Neural cell (in vitro differentiated cells): ENCODE data around the gene TTC34. TPM values are rescaled to one million over a fixed set of nuclear protein-coding genes. Genes with fewer than 3 reads are reported as not detected.

Experiments
- H2AFZ ChIP-seq: fragments of 200-600, 300-800 bp; sonication (generic), shearing (Covaris generic); 2 replicates; pipeline ENCODE4 v1.6.0; 2014; ENCODE audit warnings: low read depth, mild to moderate bottlenecking, antibody characterized with exemption, low read length, moderate library complexity
- H3F3A ChIP-seq: fragments of 200-600 bp; shearing (Covaris generic); 2 replicates; pipeline ENCODE4 v1.6.1; 2016; ENCODE audit warnings: mild to moderate bottlenecking, moderate library complexity, mixed read lengths, antibody characterized with exemption, low read length; ENCODE audit not compliant: insufficient read depth, poor library complexity, severe bottlenecking
- H3K27ac ChIP-seq: fragments of 200-600, 300-800 bp; sonication (generic), shearing (Covaris generic); 2 replicates; pipeline ENCODE4 v1.5.1; 2014; ENCODE audit warnings: mild to moderate bottlenecking, low read length, moderate library complexity
- H3K27me3 ChIP-seq: fragments of 300-800, 200-600 bp; sonication (generic), shearing (Covaris generic); 2 replicates; pipeline ENCODE4 v1.6.0; 2014; ENCODE audit warnings: mild to moderate bottlenecking, low read depth, low read length, moderate library complexity; ENCODE audit not compliant: insufficient read depth
- H3K36me3 ChIP-seq: fragments of 300-800, 200-600 bp; sonication (generic), shearing (Covaris generic); 2 replicates; pipeline ENCODE4 v1.5.1; 2014; ENCODE audit warnings: mild to moderate bottlenecking, antibody characterized with exemption, low read length, moderate library complexity; ENCODE audit not compliant: insufficient read depth
- H3K4me2 ChIP-seq: fragments of 300-800, 200-600 bp; sonication (generic), shearing (Covaris generic); 2 replicates; pipeline ENCODE4 v1.6.0; 2014; ENCODE audit warnings: mild to moderate bottlenecking, low read length
- H3K4me3 ChIP-seq: fragments of 300-800, 200-600 bp; sonication (generic), shearing (Covaris generic); 2 replicates; pipeline ENCODE4 v1.5.1; 2014; ENCODE audit warnings: mild to moderate bottlenecking, low read length, moderate library complexity
- H3K79me2 ChIP-seq: fragments of 200-600 bp; shearing (Covaris generic); replicated peaks from 2 replicates; pipeline ENCODE4 v1.6.0; 2014; ENCODE audit warnings: mild to moderate bottlenecking, low read length, moderate library complexity; ENCODE audit not compliant: insufficient read depth
- H3K9ac ChIP-seq: fragments of 300-800, 200-600 bp; sonication (generic), shearing (Covaris generic); 2 replicates; pipeline ENCODE4 v1.6.1; 2016; ENCODE audit warnings: mild to moderate bottlenecking, low read length, mixed read lengths
- H3K9me2 ChIP-seq: fragments of 200-600 bp; shearing (Covaris generic); 2 replicates; pipeline ENCODE4 v1.6.1; 2016; ENCODE audit warnings: mild to moderate bottlenecking, low read length, mixed read lengths; ENCODE audit not compliant: insufficient read depth
- H3K9me3 ChIP-seq: fragments of 200-600, 300-800 bp; sonication (generic), shearing (Covaris generic); 2 replicates; pipeline ENCODE4 v1.6.1; 2016; ENCODE audit warnings: mild to moderate bottlenecking, mixed run types, low read length, moderate library complexity, mixed read lengths
- H4K20me1 ChIP-seq: fragments of 200-600 bp; shearing (Covaris generic); 2 replicates; pipeline ENCODE4 v1.6.1; 2016; ENCODE audit warnings: mild to moderate bottlenecking, mixed run types; ENCODE audit not compliant: insufficient read depth
- CTCF ChIP-seq: fragments of 450-650 bp; IDR thresholded peaks from 2 replicates; pipeline ENCODE4 v1.5.1; 2014; ENCODE audit warnings: antibody characterized with exemption, mild to moderate bottlenecking, moderate library complexity; ENCODE audit not compliant: poor library complexity, severe bottlenecking
- EP300 ChIP-seq: fragments of 450-650 bp; conservative IDR thresholded peaks from 2 replicates; pipeline ENCODE4 v1.6.1; 2014; ENCODE audit warnings: antibody characterized with exemption, mild to moderate bottlenecking, moderate library complexity; ENCODE audit not compliant: poor library complexity, severe bottlenecking
- EZH2 ChIP-seq: fragments of 200-600, 300-800 bp; shearing (Covaris generic), sonication (generic); IDR thresholded peaks from 2 replicates; pipeline ENCODE4 v1.6.1; 2014; ENCODE audit warnings: antibody characterized with exemption, low read length, borderline replicate concordance, mild to moderate bottlenecking; ENCODE audit not compliant: insufficient read depth, poor library complexity, severe bottlenecking
- MXI1 ChIP-seq: fragments of 450-650 bp; conservative IDR thresholded peaks from 2 replicates; pipeline ENCODE4 v1.6.1; 2014; ENCODE audit warnings: antibody characterized with exemption, mild to moderate bottlenecking; ENCODE audit not compliant: poor library complexity, severe bottlenecking
- POLR2AphosphoS5 ChIP-seq: IDR thresholded peaks from 2 replicates; pipeline ENCODE4 v1.6.1; 2012
- RAD21 ChIP-seq: fragments of 450-650 bp; conservative IDR thresholded peaks from 2 replicates; pipeline ENCODE4 v1.6.1; 2014; ENCODE audit warnings: antibody characterized with exemption, mild to moderate bottlenecking, moderate library complexity
- REST ChIP-seq: IDR thresholded peaks from 2 replicates; pipeline ENCODE4 v1.6.1; 2012; ENCODE audit warnings: borderline replicate concordance
- SMC3 ChIP-seq: fragments of 450-650 bp; conservative IDR thresholded peaks from 2 replicates; pipeline ENCODE4 v1.6.1; 2014; ENCODE audit warnings: antibody characterized with exemption, mild to moderate bottlenecking, moderate library complexity; ENCODE audit not compliant: poor library complexity
- TAF1 ChIP-seq: IDR thresholded peaks from 2 replicates; pipeline ENCODE4 v1.6.1; 2012; ENCODE audit warnings: low read depth
- polyA minus RNA-seq: library from RNA; depleted of rRNA, polyadenylated mRNA; stranded (reverse); fragments of >200 nt; gene quantifications from 2 replicates; pipeline ENCODE4 v1.2.3, GENCODE V29; 2014
- polyA plus RNA-seq: library from polyadenylated mRNA; depleted of rRNA; stranded (reverse); fragments of >200 nt; gene quantifications from 2 replicates; pipeline ENCODE4 v1.2.3, GENCODE V29; 2014

Gene TTC34
- polyA plus RNA-seq (0.05 TPM in 1 of 2 replicates, not detected in the other), polyA minus RNA-seq (0.73 and 0.81 TPM in 2 replicates)

- Histone ChIP-seq H2AFZ (no peak within 1 kb of the TSS), H3K9ac (no peak within 1 kb of the TSS), H3K27ac (no peak within 1 kb of the TSS), H3K36me3 (no peaks in the 10 kb centered on the region), H3F3A (no peaks in the 10 kb centered on the region), H3K9me2 (no peaks in the 10 kb centered on the region), H3K9me3 (peaks cover 5% of the 10 kb centered on the region), H4K20me1 (no peaks in the 10 kb centered on the region), H3K4me2 (no peak within 1 kb of the TSS), H3K27me3 (no peaks in the 10 kb centered on the region), H3K4me3 (no peak within 1 kb of the TSS), H3K79me2 (no peaks in the 10 kb centered on the region)
- no peak for TF ChIP-seq EZH2
- no peak for TF ChIP-seq CTCF
- no peak for TF ChIP-seq REST
- no peak for TF ChIP-seq RAD21
- TF ChIP-seq SMC3 = no peak
- TF ChIP-seq POLR2AphosphoS5 = no peak
- TF ChIP-seq EP300 = no peak
- no peak for TF ChIP-seq MXI1
- no peak for TF ChIP-seq TAF1
Measured at GRCh38 chr1:2801535-2802291, at the start of gene TTC34. Gene TTC34, minus strand, starts transcription at chr1:2801693. Its CDS starts 866 bp downstream, at chr1:2800827.

GRCh38 chr1:2850502-2850901 is 49.0 kb upstream of the TTC34 start:
- TF ChIP-seq MXI1 (no peak), CTCF (no peak), REST (no peak), RAD21 (no peak), POLR2AphosphoS5 (no peak), EP300 (no peak), SMC3 (no peak), EZH2 (no peak), TAF1 (no peak)
- Histone ChIP-seq H3F3A (no peaks in the 10 kb centered on the region), H3K36me3 (no peaks in the 10 kb centered on the region), H3K4me2 (no peak overlapping the region), H4K20me1 (no peaks in the 10 kb centered on the region), H3K9ac (no peak overlapping the region), H3K79me2 (no peaks in the 10 kb centered on the region), H3K9me2 (no peaks in the 10 kb centered on the region), H3K4me3 (no peak overlapping the region), H3K27me3 (no peaks in the 10 kb centered on the region), H2AFZ (no peak overlapping the region), H3K9me3 (peaks cover 6% of the 10 kb centered on the region), H3K27ac (no peak overlapping the region)
